Measurements from ENCODE around the gene SNRNP25.
A peak's percentile ranks its signal among the peaks of the same experiment; 100 is the strongest.

SNRNP25 gene

DNA sequence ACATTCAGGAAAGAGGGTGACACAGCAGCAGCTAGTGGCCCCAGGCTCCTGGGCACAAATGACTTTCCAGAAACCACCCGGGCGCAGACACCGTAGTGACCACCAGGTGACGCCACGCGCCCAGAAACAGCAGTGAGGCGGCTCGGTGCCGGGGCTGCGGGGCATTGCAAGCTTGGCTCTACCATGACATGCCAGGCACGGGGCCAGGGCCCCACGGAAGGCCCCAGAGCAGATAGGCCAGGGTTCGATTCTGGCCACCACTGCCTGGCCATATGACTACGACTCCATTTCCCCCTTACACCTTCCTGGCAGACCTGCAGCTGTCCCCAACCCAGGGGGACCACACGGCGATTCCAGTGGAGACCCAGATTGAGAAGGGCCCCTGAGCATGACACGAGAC lies 12.1 kb downstream of the SNRNP25 start:
- H3K9me3 ChIP-seq (ENCODE audit: control insufficient read depth, insufficient read depth, low read depth, low read length) = no peaks in the 10 kb centered on the region
- H3K4me1 ChIP-seq (ENCODE audit: control insufficient read depth, insufficient read depth, low read length) = no peaks in the 10 kb centered on the region
- POLR2A ChIA-PET = interaction anchor here (0.7 to 1.9 kb wide), 7 partner anchors 13 to 298 kb away, joined by 3 to 13 read pairs (median 4); partner anchors contain the start of genes POLR3K and SNRNP25
- no peak overlapping the region for H3K27ac ChIP-seq (ENCODE audit: extremely low read depth, low read depth, low read length)
- H3K4me3 ChIP-seq (ENCODE audit: low read depth, low read length) = no peak overlapping the region
- peaks cover 0 to 31% of the 10 kb centered on the region in 2 experiments; a peak in 1 of 3 replicates for H3K36me3 ChIP-seq (ENCODE audit: control insufficient read depth in 2 of 2, insufficient read depth in 1 of 2, low read length in 2 of 2)
- CTCF ChIA-PET = interaction anchor here (0.6 to 6.3 kb wide), 31 partner anchors 9 to 430 kb away, joined by 3 to 245 read pairs (median 5); partner anchors contain the start of genes HBQ1, POLR3K and SNRNP25
- TF ChIP-seq, protein P1, sequence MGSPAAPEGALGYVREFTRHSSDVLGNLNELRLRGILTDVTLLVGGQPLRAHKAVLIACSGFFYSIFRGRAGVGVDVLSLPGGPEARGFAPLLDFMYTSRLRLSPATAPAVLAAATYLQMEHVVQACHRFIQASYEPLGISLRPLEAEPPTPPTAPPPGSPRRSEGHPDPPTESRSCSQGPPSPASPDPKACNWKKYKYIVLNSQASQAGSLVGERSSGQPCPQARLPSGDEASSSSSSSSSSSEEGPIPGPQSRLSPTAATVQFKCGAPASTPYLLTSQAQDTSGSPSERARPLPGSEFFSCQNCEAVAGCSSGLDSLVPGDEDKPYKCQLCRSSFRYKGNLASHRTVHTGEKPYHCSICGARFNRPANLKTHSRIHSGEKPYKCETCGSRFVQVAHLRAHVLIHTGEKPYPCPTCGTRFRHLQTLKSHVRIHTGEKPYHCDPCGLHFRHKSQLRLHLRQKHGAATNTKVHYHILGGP (tag by site-specific recombination; IDR thresholded peaks at IDR 0.05) = no peak
- TF ChIP-seq ZBTB8A (tag by site-specific recombination; IDR thresholded peaks at IDR 0.05) (peak; percentile 72), KLF8 (tag by site-specific recombination; IDR thresholded peaks at IDR 0.05) (no peak), ZFP41 (tag by site-specific recombination; IDR thresholded peaks at IDR 0.05; ENCODE audit: borderline replicate concordance) (no peak), ZNF335 (tag by site-specific recombination; conservative IDR thresholded peaks at IDR 0.05) (peak; percentile 83), ZNF221 (tag by site-specific recombination; IDR thresholded peaks at IDR 0.05; ENCODE audit: borderline replicate concordance) (no peak), ZFP3 (tag by site-specific recombination; IDR thresholded peaks at IDR 0.05; ENCODE audit: low read depth) (no peak), ZNF501 (tag by site-specific recombination; IDR thresholded peaks at IDR 0.05) (peak; percentile 82; the same call in 1 of the 2 replicates), ZNF433 (tag by site-specific recombination; IDR thresholded peaks at IDR 0.05; ENCODE audit: low read depth) (no peak), ZBTB17 (tag by site-specific recombination; IDR thresholded peaks at IDR 0.05) (peak; percentile 70), ZEB2 (tag by site-specific recombination; IDR thresholded peaks at IDR 0.05) (0 out of 2 replicates have a peak, but pooled peaks have one; percentile 43), ZNF792 (tag by site-specific recombination; IDR thresholded peaks at IDR 0.05) (no peak), ZBTB1 (tag by site-specific recombination; IDR thresholded peaks at IDR 0.05) (no peak), YY1 (tag by site-specific recombination; IDR thresholded peaks at IDR 0.05) (peak; percentile 24; the same call in 1 of the 2 replicates), SP3 (tag by site-specific recombination; IDR thresholded peaks at IDR 0.05) (no peak), ZBTB21 (tag by site-specific recombination; IDR thresholded peaks at IDR 0.05) (no peak), SP2 (tag by site-specific recombination; IDR thresholded peaks at IDR 0.05) (no peak), OVOL3 (tag by site-specific recombination; IDR thresholded peaks at IDR 0.05) (no peak), GLIS2 (tag by site-specific recombination; IDR thresholded peaks at IDR 0.05) (no peak), RBAK (tag by site-specific recombination; IDR thresholded peaks at IDR 0.05) (no peak), ZNF174 (tag by site-specific recombination; IDR thresholded peaks at IDR 0.05) (no peak), ZNF354C (tag by site-specific recombination; IDR thresholded peaks at IDR 0.05; ENCODE audit: borderline replicate concordance, low read depth) (no peak), KLF16 (tag by site-specific recombination; IDR thresholded peaks at IDR 0.05) (no peak), ZNF548 (tag by site-specific recombination; IDR thresholded peaks at IDR 0.05) (no peak), ZNF514 (tag by site-specific recombination; IDR thresholded peaks at IDR 0.05) (no peak), ZNF266 (tag by site-specific recombination; IDR thresholded peaks at IDR 0.05; ENCODE audit: low read depth) (no peak), SP7 (tag by site-specific recombination; IDR thresholded peaks at IDR 0.05) (peak; percentile 51; the same call in 1 of the 2 replicates), ZNF366 (tag by site-specific recombination; conservative IDR thresholded peaks at IDR 0.05) (no peak), SCRT1 (tag by site-specific recombination; IDR thresholded peaks at IDR 0.05; ENCODE audit: borderline replicate concordance) (no peak)
- TF ChIP-seq, protein P2, sequence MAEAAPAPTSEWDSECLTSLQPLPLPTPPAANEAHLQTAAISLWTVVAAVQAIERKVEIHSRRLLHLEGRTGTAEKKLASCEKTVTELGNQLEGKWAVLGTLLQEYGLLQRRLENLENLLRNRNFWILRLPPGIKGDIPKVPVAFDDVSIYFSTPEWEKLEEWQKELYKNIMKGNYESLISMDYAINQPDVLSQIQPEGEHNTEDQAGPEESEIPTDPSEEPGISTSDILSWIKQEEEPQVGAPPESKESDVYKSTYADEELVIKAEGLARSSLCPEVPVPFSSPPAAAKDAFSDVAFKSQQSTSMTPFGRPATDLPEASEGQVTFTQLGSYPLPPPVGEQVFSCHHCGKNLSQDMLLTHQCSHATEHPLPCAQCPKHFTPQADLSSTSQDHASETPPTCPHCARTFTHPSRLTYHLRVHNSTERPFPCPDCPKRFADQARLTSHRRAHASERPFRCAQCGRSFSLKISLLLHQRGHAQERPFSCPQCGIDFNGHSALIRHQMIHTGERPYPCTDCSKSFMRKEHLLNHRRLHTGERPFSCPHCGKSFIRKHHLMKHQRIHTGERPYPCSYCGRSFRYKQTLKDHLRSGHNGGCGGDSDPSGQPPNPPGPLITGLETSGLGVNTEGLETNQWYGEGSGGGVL (tag by site-specific recombination; IDR thresholded peaks at IDR 0.05) = no peak
- TF ChIP-seq, protein P3, sequence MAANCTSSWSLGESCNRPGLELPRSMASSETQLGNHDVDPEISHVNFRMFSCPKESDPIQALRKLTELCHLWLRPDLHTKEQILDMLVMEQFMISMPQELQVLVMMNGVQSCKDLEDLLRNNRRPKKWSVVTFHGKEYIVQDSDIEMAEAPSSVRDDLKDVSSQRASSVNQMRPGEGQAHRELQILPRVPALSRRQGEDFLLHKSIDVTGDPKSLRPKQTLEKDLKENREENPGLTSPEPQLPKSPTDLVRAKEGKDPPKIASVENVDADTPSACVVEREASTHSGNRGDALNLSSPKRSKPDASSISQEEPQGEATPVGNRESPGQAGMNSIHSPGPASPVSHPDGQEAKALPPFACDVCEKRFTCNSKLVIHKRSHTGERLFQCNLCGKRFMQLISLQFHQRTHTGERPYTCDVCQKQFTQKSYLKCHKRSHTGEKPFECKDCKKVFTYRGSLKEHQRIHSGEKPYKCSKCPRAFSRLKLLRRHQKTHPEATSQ (tag by site-specific recombination; IDR thresholded peaks at IDR 0.05) = no peak
- TF ChIP-seq, protein P4, sequence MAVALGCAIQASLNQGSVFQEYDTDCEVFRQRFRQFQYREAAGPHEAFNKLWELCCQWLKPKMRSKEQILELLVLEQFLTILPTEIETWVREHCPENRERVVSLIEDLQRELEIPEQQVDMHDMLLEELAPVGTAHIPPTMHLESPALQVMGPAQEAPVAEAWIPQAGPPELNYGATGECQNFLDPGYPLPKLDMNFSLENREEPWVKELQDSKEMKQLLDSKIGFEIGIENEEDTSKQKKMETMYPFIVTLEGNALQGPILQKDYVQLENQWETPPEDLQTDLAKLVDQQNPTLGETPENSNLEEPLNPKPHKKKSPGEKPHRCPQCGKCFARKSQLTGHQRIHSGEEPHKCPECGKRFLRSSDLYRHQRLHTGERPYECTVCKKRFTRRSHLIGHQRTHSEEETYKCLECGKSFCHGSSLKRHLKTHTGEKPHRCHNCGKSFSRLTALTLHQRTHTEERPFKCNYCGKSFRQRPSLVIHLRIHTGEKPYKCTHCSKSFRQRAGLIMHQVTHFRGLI (tag by site-specific recombination; IDR thresholded peaks at IDR 0.05) = no peak
- TF ChIP-seq, protein P5, sequence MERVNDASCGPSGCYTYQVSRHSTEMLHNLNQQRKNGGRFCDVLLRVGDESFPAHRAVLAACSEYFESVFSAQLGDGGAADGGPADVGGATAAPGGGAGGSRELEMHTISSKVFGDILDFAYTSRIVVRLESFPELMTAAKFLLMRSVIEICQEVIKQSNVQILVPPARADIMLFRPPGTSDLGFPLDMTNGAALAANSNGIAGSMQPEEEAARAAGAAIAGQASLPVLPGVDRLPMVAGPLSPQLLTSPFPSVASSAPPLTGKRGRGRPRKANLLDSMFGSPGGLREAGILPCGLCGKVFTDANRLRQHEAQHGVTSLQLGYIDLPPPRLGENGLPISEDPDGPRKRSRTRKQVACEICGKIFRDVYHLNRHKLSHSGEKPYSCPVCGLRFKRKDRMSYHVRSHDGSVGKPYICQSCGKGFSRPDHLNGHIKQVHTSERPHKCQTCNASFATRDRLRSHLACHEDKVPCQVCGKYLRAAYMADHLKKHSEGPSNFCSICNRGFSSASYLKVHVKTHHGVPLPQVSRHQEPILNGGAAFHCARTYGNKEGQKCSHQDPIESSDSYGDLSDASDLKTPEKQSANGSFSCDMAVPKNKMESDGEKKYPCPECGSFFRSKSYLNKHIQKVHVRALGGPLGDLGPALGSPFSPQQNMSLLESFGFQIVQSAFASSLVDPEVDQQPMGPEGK (tag by site-specific recombination; IDR thresholded peaks at IDR 0.05) = peak; percentile 57; the same call in 1 of the 2 replicates
